ENCODE measurements around the gene IRF2. TPM values are rescaled to one million over a fixed set of nuclear protein-coding genes. Genes with fewer than 3 reads are reported as not detected.

Gene IRF2
- total and polyA plus RNA-seq, 2 of the 8 experiments (the other 6 are each of a cell fraction or from before 2014, with no cell fraction given) = 13.8 to 17.0 TPM

- Histone ChIP-seq H3K79me1 (ENCODE audit: low read depth, low read length) (no peaks in the 10 kb centered on the region; the same call in 1 of the 2 replicates), H2AK5ac (ENCODE audit: low read depth, low read length) (0 out of 2 replicates have a peak overlapping the region, but pooled peaks have one; percentile 91), H3K27me3 (replicated peaks in 1 of 4; ENCODE audit: control insufficient read depth in 3 of 4, extremely low read depth in 1 of 4, insufficient read depth in 3 of 4, low read length in 3 of 4) (no peaks in the 10 kb centered on the region), H3K18ac (ENCODE audit: extremely low read depth, low read length) (peak overlapping the region; percentile 94), H3K14ac (ENCODE audit: insufficient read length) (no peak overlapping the region), H3K23ac (ENCODE audit: insufficient read length) (no peak overlapping the region), H2BK5ac (ENCODE audit: low read depth, low read length) (peak overlapping the region; percentile 94), H3K4me3 (ENCODE audit: extremely low read depth in 1 of 4, insufficient read depth in 2 of 4, low read depth in 3 of 4, low read length in 4 of 4) (peak overlapping the region in 1 of 4 experiments; percentile 41; a peak in 3 of 8 replicates), H3K36me3 (ENCODE audit: control insufficient read depth in 2 of 4, insufficient read depth in 4 of 4, low read length in 3 of 4) (peaks cover 0 to 22% (median 8%) of the 10 kb centered on the region in 4 experiments; a peak in 6 of 8 replicates), H3K23me2 (ENCODE audit: low read depth, low read length) (peaks cover 3% of the 10 kb centered on the region; the same call in 1 of the 2 replicates), H3K27ac (ENCODE audit: low read depth, low read length) (no peak overlapping the region), H3K4ac (replicated peaks; ENCODE audit: insufficient read length, low read depth, low read length) (peak overlapping the region; percentile 82), H2BK20ac (ENCODE audit: low read length) (peak overlapping the region; percentile 74; the same call in 1 of the 2 replicates), H2BK15ac (ENCODE audit: low read length) (peak overlapping the region; percentile 95; the same call in 1 of the 2 replicates), H3K9me3 (ENCODE audit: insufficient read depth in 2 of 2, low read depth in 1 of 2, low read length in 1 of 2) (no peaks in the 10 kb centered on the region; a peak in 1 of 4 replicates), H4K8ac (ENCODE audit: extremely low read depth, insufficient read depth, low read length) (peak overlapping the region; percentile 86), H4K5ac (ENCODE audit: insufficient read length, low read depth, low read length) (peak overlapping the region; percentile 73), H2AFZ (ENCODE audit: low read length) (no peak overlapping the region), H2BK12ac (ENCODE audit: low read depth, low read length) (peak overlapping the region; percentile 98), H4K91ac (replicated peaks; ENCODE audit: insufficient read length, low read length) (peak overlapping the region; percentile 94), H3K9ac (replicated peaks in 1 of 4; ENCODE audit: extremely low read depth in 1 of 4, low read depth in 3 of 4, low read length in 3 of 4) (no peak overlapping the region), H2BK120ac (replicated peaks; ENCODE audit: low read depth, low read length) (peak overlapping the region; percentile 26), H3K4me2 (ENCODE audit: insufficient read depth in 1 of 2, low read depth in 2 of 2, low read length in 2 of 2) (peak overlapping the region; percentile 50 to 57), H3K4me1 (replicated peaks in 1 of 4; ENCODE audit: control insufficient read depth in 3 of 4, insufficient read depth in 4 of 4, low read length in 3 of 4) (peaks cover 20 to 38% (median 27%) of the 10 kb centered on the region in 4 experiments), H4K20me1 (replicated peaks in 1 of 2; ENCODE audit: control insufficient read depth in 1 of 2, insufficient read depth in 2 of 2, low read length in 2 of 2) (no peaks in the 10 kb centered on the region), H3K79me2 (ENCODE audit: control insufficient read depth in 1 of 2, insufficient read depth in 2 of 2, low read length in 2 of 2) (no peaks in the 10 kb centered on the region), H3K56ac (replicated peaks; ENCODE audit: insufficient read length, low read depth, low read length) (no peak overlapping the region)
- 44% methylated on average over 24 of the region's 24 CpGs; no CpG with 5 or more reads in 1 of the 2 experiments for WGBS, 2 experiments (ENCODE audit: extremely low coverage in 1 of 2, insufficient coverage in 1 of 2, insufficient read length in 1 of 2, insufficient replicate concordance in 2 of 2, low coverage in 1 of 2, low lambda C conversion rate in 2 of 2, missing lambda C conversion rate in 1 of 2)
- ChIA-PET CTCF (ENCODE audit: partially characterized antibody) (interaction anchor here (0.9 to 2.8 kb wide), 7 partner anchors 9 to 218 kb away, joined by 3 to 8 read pairs (median 3); no protein-coding TSS in a partner anchor), POLR2A (ENCODE audit: partially characterized antibody) (interaction anchor here (0.8 to 1.7 kb wide), 4 partner anchors 9 to 46 kb away, joined by 3 to 7 read pairs (median 5); no protein-coding TSS in a partner anchor)
- FAIRE-seq (no peak), DNase-seq (ENCODE audit: low read depth in 1 of 2, low spot score in 2 of 2) (peak in 1 of 2 experiments; percentile 74)
- TF ChIP-seq TEAD4 (IDR thresholded peaks at IDR 0.05; ENCODE audit: low read depth, low read length) (peak; percentile 90), MAX (IDR thresholded peaks at IDR 0.05) (peak; percentile 49), YY1 (IDR thresholded peaks at IDR 0.05; ENCODE audit: low read depth, low read length) (0 out of 2 replicates have a peak, but pooled peaks have one; percentile 69), ZNF274 (IDR thresholded peaks at IDR 0.05; ENCODE audit: borderline replicate concordance, extremely low read depth, low read length) (no peak), SP1 (IDR thresholded peaks at IDR 0.05; ENCODE audit: low read depth, low read length) (0 out of 2 replicates have a peak, but pooled peaks have one; percentile 26), HDAC6 (IDR thresholded peaks at IDR 0.05; ENCODE audit: low read depth, low read length) (no peak), BRCA1 (IDR thresholded peaks at IDR 0.05; ENCODE audit: low read depth, low read length) (no peak), TCF12 (IDR thresholded peaks at IDR 0.05; ENCODE audit: low read depth, low read length) (no peak), POLR2AphosphoS5 (IDR thresholded peaks at IDR 0.05; ENCODE audit: low read depth, low read length) (no peak), EZH2 (IDR thresholded peaks at IDR 0.05; ENCODE audit: low read depth, low read length, severe bottlenecking) (no peak), TAF1 (IDR thresholded peaks at IDR 0.05; ENCODE audit: low read depth, low read length) (0 out of 2 replicates have a peak, but pooled peaks have one; percentile 19)
These were observed 84.1 kb downstream of the IRF2 start for GRCh38 chr4:184389978-184390900.
